Esophagus muscularis mucosa (tissue), 4 donors: Measurements from ENCODE around the gene ZNF445. TPM values are rescaled to one million over a fixed set of nuclear protein-coding genes. Genes with fewer than 3 reads are reported as not detected.

Source experiments
- DNase-seq: peaks from one replicate; pipeline ENCODE4 v3.0.0-alpha.2; 2017; ENCODE audit errors: extremely low spot score
- H3K27ac ChIP-seq, 4 donors: fragments of 200-600 bp; sonication (generic); replicated peaks in 1 of 4; 1 replicate in 3 of 4; 2 replicates in 1 of 4; pipeline ENCODE4 v1.5.1; 2016 to 2019; ENCODE audit warnings: mild to moderate bottlenecking in 1 of 4
- H3K27me3 ChIP-seq, 4 donors: fragments of 200-600 bp; sonication (generic); one replicate each; pipeline versions ENCODE4 v1.5.1 to v1.6.0; 2016 to 2019
- H3K36me3 ChIP-seq, 4 donors: fragments of 200-600 bp; sonication (generic); one replicate each; pipeline ENCODE4 v1.5.1; 2016 to 2019
- H3K4me1 ChIP-seq, 4 donors: fragments of 200-600 bp; sonication (generic); one replicate each; pipeline ENCODE4 v1.5.1; 2016 to 2019
- H3K4me3 ChIP-seq, 4 donors: fragments of 200-600 bp; sonication (generic); 1 replicate in 2 of 4; 2 replicates in 2 of 4; pipeline ENCODE4 v1.5.1; 2016 to 2019; ENCODE audit warnings: mild to moderate bottlenecking in 4 of 4, moderate library complexity in 1 of 4
- H3K9me3 ChIP-seq, 4 donors: fragments of 200-600 bp; sonication (generic); 1 replicate in 3 of 4; 2 replicates in 1 of 4; pipeline ENCODE4 v1.5.1; 2016 to 2019
- CTCF ChIP-seq, 3 experiments: fragments of 200-600 bp in 2 of 3; fragments of 450-650 bp in 1 of 3; sonication (generic) in 2 of 3; IDR thresholded peaks; one replicate each; pipeline ENCODE4 v1.5.1; 2017 to 2019; ENCODE audit warnings: antibody characterized with exemption in 3 of 3, mild to moderate bottlenecking in 2 of 3, moderate library complexity in 1 of 3
- EP300 ChIP-seq: sonication (generic); formaldehyde crosslinking; IDR thresholded peaks from one replicate; pipeline ENCODE4 v1.6.1; 2017; ENCODE audit warnings: antibody characterized with exemption
- POLR2A ChIP-seq: fragments of 450-650 bp; IDR thresholded peaks from one replicate; pipeline ENCODE4 v1.6.1; 2017; ENCODE audit warnings: antibody characterized with exemption, moderate library complexity, mild to moderate bottlenecking, low read depth
- POLR2AphosphoS5 ChIP-seq, 2 donors: sonication (generic); formaldehyde crosslinking; IDR thresholded peaks; one replicate each; pipeline ENCODE4 v1.6.1; 2017; ENCODE audit warnings: antibody characterized with exemption in 2 of 2
- WGBS: methylation state at CpG from one replicate; pipeline ENCODE4 v1.1.5; 2018; 5-methylcytosine and 5-hydroxymethylcytosine counted together
- intact Hi-C: fragments of 100-400 bp; cut with DNase I; formaldehyde crosslinking; loops from one replicate; pipeline ENCODE4 v1.15.1; 2023
- total RNA-seq, 4 donors: library from RNA; depleted of rRNA; stranded (reverse); fragments of >200 nt; gene quantifications; one replicate each; pipeline versions ENCODE4 v1.1.0 to v1.2.1, GENCODE V29; 2016

The ZNF445 gene
- total RNA-seq, 4 donors from 2014 or later, result 6.5 to 11.9 (median 10.1) TPM

GRCh38 chr3:44499149-44499898, 21.9 kb upstream of the ZNF445 start:
- no peak overlapping the region for H3K27ac ChIP-seq
- WGBS, result 97% methylated on average over 8 of the region's 8 CpGs
- intact Hi-C loops, result no loop called here

DNA sequence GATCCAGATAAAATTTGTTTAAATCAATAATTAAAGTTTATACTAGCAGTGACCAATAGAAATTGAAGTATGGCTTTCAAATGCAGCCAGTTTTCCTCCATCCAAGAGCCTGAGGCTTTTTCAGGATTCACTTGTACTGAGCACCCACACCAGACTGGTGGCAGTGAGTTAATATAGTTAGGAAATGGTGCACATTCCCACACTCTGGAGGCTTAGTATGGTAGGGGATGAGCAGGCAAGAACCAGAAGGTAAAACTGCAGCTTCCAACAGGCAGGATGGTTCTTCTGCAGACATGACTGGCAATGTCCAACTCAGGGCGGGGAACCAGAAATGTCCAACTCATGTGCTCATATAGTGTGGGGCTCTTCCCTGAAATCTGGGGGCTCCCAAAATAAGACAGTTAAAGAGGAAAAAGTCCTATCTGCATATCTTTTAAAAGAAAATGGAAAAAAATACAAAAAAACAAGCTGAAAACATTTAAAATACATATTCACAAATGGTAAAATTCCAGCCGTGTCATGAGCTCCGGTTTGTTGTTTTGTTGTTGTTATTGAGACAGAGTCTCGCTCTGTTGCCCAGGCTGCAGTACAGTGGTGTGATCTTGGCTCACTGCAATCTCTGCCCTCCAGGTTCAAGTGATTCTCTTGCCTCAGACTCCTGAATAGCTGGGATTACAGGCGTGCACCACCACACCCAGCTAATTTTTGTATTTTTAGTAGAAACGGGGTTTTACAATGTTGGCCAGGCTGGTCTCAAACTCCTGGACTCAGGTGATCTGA, 18.4 kb upstream of the ZNF445 start:
- H3K27ac ChIP-seq, result no peak overlapping the region
- WGBS, result 95% methylated on average over 6 of the region's 6 CpGs
- no peak for DNase-seq
- TF ChIP-seq CTCF (IDR thresholded peaks at IDR 0.05) (no peak), POLR2AphosphoS5 (IDR thresholded peaks at IDR 0.05) (no peak), POLR2A (no peak)
- peaks cover 9 to 40% (median 35%) of the 10 kb centered on the region in 4 donors for H3K36me3 ChIP-seq
- intact Hi-C loops, result no loop called here
- H3K4me3 ChIP-seq, result no peak overlapping the region
- H3K27me3 ChIP-seq, result no peaks in the 10 kb centered on the region
- H3K9me3 ChIP-seq, result peaks cover 0 to 28% (median 13%) of the 10 kb centered on the region in 4 donors
- peaks cover 0 to 12% (median 4%) of the 10 kb centered on the region in 4 donors for H3K4me1 ChIP-seq

More at GRCh38 chr3:44499149-44499898, 21.9 kb upstream of the ZNF445 start:
- Histone ChIP-seq H3K27me3 (no peaks in the 10 kb centered on the region), H3K9me3 (peaks cover 0 to 26% (median 13%) of the 10 kb centered on the region in 4 donors), H3K4me1 (peaks cover 0 to 7% (median 0%) of the 10 kb centered on the region in 4 donors), H3K36me3 (peaks cover 13 to 56% (median 47%) of the 10 kb centered on the region in 4 donors), H3K4me3 (no peak overlapping the region)
- no peak for TF ChIP-seq POLR2A
- TF ChIP-seq EP300, result no peak
- TF ChIP-seq POLR2AphosphoS5 (IDR thresholded peaks at IDR 0.05), result no peak
- no peak for TF ChIP-seq CTCF (IDR thresholded peaks at IDR 0.05)
- DNase-seq, result no peak

DNA sequence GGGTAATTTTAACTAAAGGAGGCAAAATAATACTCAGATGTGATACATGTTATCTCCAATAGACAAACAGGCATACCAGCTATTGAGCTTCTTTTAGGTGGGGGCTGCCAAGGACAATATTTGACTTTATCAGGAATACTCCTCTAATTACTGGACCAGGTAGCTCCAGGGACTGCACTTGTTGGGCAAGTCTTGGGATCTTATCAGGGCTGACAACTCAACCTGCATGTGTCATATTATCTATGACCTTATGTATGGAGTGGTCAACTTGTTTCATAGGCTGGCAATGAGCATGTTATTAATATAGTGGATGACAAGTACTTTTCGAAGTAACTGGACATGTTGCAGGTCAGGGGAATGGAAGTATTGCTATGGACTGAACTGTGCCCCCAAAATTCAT, 15.0 kb upstream of the ZNF445 start:
- intact Hi-C loops, result no loop called here
- H3K4me3 ChIP-seq, result no peak overlapping the region
- 92% methylated on average over 1 of the region's 1 CpG for WGBS
- H3K27me3 ChIP-seq, result no peaks in the 10 kb centered on the region
- H3K27ac ChIP-seq, result no peak overlapping the region
- peaks cover 0 to 6% (median 0%) of the 10 kb centered on the region in 4 donors for H3K9me3 ChIP-seq
- peaks cover 0 to 10% (median 7%) of the 10 kb centered on the region in 4 donors for H3K36me3 ChIP-seq
- no peak for TF ChIP-seq CTCF (IDR thresholded peaks at IDR 0.05)
- no peak for TF ChIP-seq POLR2AphosphoS5 (IDR thresholded peaks at IDR 0.05)
- no peak for TF ChIP-seq POLR2A
- TF ChIP-seq EP300, result no peak
- no peak for DNase-seq
- peaks cover 0 to 12% (median 4%) of the 10 kb centered on the region in 4 donors for H3K4me1 ChIP-seq

GRCh38 chr3:44482721-44483120, 5.3 kb upstream of the ZNF445 start:
- WGBS, result 14% methylated on average over 1 of the region's 1 CpG
- H3K27ac ChIP-seq, result no peak overlapping the region
- peaks cover 0 to 7% (median 5%) of the 10 kb centered on the region in 4 donors for H3K4me1 ChIP-seq
- no peak overlapping the region for H3K4me3 ChIP-seq
- no peaks in the 10 kb centered on the region for H3K36me3 ChIP-seq
- DNase-seq, result no peak
- TF ChIP-seq POLR2A (no peak), CTCF (IDR thresholded peaks at IDR 0.05) (no peak), POLR2AphosphoS5 (IDR thresholded peaks at IDR 0.05) (no peak), EP300 (no peak)
- intact Hi-C loops, result no loop called here
- no peaks in the 10 kb centered on the region for H3K9me3 ChIP-seq
- no peaks in the 10 kb centered on the region for H3K27me3 ChIP-seq
